H1 (cell line): ENCODE results near the gene TAC4.

Experiments
- POLR2A ChIP-seq, 2 experiments: IDR thresholded peaks; 1 replicate in 1 of 2; 2 replicates in 1 of 2; pipeline ENCODE4 v1.6.1; 2011; ENCODE audit warnings: low read depth in 2 of 2, low read length in 2 of 2, mild to moderate bottlenecking in 2 of 2; ENCODE audit errors: control extremely low read depth in 1 of 2
- TF ChIP-seq, protein P1 (sequence below), 3 experiments: IDR thresholded peaks; 1 replicate in 2 of 3; 2 replicates in 1 of 3; pipeline versions ENCODE4 v1.5.1 to v1.6.1; 2011; ENCODE audit warnings: low read length in 3 of 3, mild to moderate bottlenecking in 3 of 3, inconsistent platforms in 2 of 3, low read depth in 1 of 3, moderate library complexity in 1 of 3; ENCODE audit not compliant: insufficient read depth in 1 of 3; ENCODE audit errors: control extremely low read depth in 1 of 3

DNA sequence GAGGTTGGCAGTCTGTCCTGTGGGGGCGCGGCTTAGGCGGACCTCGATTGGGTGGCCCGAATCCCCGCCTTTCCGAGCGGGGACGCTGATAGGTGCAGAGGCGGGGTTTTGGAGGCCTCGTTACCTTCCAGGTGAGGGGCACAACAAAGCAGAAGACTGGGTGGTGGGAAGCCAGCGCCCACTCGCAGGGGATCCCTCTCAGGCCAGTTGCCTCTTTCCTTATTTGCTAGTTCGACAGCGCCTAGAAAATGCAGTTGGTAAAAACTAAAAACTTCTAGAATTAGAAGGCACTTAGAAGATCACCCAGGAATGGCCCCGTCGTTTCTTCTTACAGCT, 58.7 kb downstream of the TAC4 start:
- TF ChIP-seq, protein P1, sequence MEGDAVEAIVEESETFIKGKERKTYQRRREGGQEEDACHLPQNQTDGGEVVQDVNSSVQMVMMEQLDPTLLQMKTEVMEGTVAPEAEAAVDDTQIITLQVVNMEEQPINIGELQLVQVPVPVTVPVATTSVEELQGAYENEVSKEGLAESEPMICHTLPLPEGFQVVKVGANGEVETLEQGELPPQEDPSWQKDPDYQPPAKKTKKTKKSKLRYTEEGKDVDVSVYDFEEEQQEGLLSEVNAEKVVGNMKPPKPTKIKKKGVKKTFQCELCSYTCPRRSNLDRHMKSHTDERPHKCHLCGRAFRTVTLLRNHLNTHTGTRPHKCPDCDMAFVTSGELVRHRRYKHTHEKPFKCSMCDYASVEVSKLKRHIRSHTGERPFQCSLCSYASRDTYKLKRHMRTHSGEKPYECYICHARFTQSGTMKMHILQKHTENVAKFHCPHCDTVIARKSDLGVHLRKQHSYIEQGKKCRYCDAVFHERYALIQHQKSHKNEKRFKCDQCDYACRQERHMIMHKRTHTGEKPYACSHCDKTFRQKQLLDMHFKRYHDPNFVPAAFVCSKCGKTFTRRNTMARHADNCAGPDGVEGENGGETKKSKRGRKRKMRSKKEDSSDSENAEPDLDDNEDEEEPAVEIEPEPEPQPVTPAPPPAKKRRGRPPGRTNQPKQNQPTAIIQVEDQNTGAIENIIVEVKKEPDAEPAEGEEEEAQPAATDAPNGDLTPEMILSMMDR (IDR thresholded peaks at IDR 0.05; ENCODE audit: control extremely low read depth in 1 of 3, insufficient read depth in 1 of 3, low read depth in 1 of 3, low read length in 3 of 3) = no peak
- TF ChIP-seq POLR2A (IDR thresholded peaks at IDR 0.05; ENCODE audit: control extremely low read depth in 1 of 2, low read depth in 2 of 2, low read length in 2 of 2) = no peak
